Esophagus squamous epithelium (tissue), 4 donors: ENCODE measurements around the gene DAPK1.

Experiments
- POLR2A ChIP-seq, 4 donors: fragments of 450-650 bp; IDR thresholded peaks; one replicate each; pipeline ENCODE4 v1.6.1; 2017; ENCODE audit warnings: antibody characterized with exemption in 4 of 4, mild to moderate bottlenecking in 4 of 4, moderate library complexity in 3 of 4
- TF ChIP-seq, protein P1 (sequence below), 6 experiments: fragments of 450-650 bp in 4 of 6; fragments of 200-600 bp in 2 of 6; sonication (generic) in 2 of 6; IDR thresholded peaks; one replicate each; pipeline ENCODE4 v1.5.1; 2016 to 2019; ENCODE audit warnings: antibody characterized with exemption in 6 of 6, mild to moderate bottlenecking in 4 of 6, moderate library complexity in 4 of 6

DNA sequence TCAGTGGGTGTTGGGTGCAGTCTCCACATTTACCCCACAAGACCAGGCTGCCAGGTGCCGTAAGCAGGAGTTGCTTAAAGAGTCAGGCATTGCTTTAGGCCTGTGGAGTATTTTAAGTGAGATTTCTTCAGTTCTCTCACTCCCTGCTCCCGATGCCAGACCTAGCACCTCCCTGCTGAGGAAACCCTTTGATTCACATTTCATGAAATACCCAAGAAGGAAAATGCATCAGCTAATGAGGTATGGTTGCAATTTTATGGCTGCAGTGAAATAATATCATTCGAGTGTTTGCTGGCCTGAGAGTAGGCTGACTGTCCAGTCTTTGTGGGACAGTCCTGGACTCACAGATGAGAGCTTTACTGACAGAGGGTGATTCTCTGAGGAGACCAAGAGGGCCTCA lies 160.8 kb downstream of the DAPK1 start:
- TF ChIP-seq, protein P1, sequence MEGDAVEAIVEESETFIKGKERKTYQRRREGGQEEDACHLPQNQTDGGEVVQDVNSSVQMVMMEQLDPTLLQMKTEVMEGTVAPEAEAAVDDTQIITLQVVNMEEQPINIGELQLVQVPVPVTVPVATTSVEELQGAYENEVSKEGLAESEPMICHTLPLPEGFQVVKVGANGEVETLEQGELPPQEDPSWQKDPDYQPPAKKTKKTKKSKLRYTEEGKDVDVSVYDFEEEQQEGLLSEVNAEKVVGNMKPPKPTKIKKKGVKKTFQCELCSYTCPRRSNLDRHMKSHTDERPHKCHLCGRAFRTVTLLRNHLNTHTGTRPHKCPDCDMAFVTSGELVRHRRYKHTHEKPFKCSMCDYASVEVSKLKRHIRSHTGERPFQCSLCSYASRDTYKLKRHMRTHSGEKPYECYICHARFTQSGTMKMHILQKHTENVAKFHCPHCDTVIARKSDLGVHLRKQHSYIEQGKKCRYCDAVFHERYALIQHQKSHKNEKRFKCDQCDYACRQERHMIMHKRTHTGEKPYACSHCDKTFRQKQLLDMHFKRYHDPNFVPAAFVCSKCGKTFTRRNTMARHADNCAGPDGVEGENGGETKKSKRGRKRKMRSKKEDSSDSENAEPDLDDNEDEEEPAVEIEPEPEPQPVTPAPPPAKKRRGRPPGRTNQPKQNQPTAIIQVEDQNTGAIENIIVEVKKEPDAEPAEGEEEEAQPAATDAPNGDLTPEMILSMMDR (IDR thresholded peaks at IDR 0.05), result no peak
- no peak for TF ChIP-seq POLR2A (IDR thresholded peaks at IDR 0.05)
